Measurements from ENCODE around the gene HDAC8.
"Not testable (repeated sequence)": the region's sequence is repeated elsewhere in the genome, so short reads cannot be mapped to it uniquely, and the experiment has no call there.

Gene HDAC8

DNA sequence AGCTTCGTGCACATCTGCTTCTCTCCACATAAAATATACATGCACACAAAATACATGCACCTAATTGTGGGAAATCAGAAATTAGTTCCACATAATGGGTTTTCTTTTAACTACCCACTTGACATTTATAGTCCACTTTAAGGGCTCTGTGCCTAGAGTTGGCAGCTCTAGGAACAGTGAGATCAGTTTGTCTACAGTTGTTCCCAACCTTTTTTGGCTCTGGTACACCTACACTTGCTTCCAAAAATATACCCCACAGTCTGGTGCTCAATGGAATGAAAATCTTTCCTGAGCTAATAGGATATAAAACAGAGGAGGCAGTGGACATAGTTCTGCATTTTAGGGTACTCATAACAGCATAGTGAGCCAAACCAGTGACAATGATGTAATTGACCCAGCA lies 36.1 kb downstream of the HDAC8 start:
- no peak for DNase-seq (ENCODE audit: low read depth in 2 of 2)

DNA sequence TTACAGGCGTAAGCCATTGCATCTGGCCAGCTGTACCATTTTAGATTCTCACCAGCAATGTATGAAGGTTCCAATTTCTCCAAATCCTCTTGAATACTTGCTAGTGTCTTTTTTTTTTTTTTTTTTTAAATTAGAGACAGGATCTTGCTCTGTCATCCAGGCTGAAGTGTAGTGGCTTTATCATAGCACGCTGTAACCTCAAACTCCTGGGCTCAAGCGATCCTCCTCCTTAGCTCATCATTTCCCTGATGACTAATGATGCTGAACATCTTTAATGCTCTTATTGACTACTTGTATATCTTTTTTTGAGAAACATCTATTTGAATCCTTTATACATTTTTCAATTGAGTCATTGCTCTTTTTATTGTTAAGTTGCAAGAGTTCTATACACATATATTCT lies 40.3 kb downstream of the HDAC8 start:
- DNase-seq (ENCODE audit: low read depth in 2 of 2): no peak

DNA sequence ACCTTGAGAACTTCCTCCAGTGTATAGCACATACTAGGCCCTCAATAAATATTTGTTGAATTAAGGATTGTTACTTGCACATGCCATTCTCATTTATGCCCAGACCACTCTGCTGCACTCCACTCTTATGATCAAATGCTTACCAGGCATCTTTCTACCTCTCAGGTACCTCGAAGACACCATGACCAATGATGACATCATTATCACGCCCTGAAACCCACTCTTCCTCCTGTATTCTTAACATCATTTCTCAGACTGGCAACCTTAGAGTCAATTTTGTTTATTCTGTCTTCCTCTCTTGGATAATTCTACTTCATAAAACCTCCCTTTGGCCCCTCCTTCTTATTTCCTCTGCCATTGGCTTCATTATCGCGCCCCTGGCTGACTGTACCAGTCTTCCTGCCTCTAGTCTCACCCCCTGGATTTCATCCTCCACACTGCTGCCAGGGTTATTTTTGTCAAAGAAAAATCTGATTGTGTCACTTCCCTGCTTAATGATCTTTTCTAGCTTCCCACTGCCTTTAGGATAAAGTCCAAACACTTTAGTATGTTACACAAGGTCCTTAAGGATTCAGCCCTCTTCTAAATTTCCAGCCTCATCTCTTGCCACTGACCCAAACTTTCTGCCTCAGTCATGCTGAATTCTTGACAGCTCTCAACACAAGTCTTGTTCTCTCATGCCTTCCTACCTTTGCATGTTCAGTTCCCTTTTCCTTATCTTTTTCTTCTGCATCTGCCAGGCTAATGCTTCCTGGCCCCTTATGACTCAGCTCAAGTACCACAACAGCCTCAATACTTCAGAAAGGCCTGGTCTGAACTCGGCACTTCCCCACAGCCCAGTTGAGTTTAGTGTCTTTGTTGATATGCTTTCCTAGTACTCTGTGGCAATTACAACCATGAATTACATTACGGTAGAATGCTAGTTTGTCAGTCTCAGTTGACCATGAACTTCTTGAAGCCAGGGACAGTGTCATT lies 45.8 kb downstream of the HDAC8 start:
- no peak for DNase-seq (ENCODE audit: low read depth in 2 of 2)

DNA sequence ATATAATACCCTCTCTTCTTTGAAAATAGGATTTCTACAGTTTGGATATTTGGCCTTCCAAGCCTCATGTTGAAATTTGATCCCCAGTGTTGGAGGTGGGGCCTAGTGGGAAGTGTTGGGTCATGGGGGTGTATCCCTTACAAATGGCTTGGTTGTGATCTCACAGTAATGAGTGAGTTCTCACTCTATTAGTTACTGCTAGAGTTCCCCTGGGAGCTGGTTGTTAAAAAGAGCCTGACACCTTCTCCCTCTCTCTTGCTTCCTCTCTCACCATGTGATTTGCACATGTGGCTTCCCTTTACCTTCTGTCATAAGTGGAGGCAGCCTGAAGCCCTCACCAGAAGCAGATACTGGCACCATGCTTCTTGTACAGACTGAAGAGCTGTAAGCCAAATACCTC lies 73.9 kb downstream of the HDAC8 start:
- no peak for DNase-seq (ENCODE audit: low read depth in 2 of 2)

DNA sequence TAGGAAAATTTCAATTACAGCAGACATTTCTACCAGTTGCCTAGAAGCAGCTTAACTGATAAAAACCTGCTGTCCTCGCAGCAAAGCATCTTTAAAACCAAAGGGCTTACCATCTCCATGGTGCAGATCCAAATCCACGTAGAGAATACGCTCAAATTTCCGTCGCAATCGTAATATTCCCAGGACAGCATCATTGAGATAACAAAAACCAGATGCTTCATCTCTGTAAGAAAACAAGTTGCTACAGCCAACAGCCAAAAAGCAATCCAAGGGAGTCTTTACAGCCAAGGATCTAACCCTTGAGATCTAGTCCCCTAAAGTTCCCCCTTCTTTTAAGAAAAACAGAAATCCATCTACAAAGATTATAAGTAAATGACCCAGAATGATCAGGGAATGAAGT lies 77.6 kb downstream of the HDAC8 start:
- DNase-seq (ENCODE audit: low read depth in 2 of 2): no peak

DNA sequence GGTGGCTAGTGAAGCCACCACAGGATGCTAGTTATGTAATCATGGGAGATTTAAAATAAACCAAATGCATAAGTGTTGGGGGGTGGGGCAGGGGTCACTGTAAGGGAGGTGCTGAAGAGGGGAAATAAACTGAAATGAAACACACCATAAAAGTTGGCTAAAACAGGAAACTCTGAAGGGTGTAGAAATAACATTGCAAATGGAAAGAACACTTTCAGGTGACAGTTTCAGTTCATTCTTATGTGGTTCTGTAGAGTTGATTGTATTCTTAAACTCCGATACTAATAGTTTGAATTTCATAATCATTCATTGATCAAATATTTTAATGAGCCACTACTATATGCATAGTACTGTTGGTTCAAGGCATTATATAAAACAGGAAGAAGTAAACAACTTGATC lies 80.1 kb downstream of the HDAC8 start:
- no peak for DNase-seq (ENCODE audit: low read depth in 2 of 2)

DNA sequence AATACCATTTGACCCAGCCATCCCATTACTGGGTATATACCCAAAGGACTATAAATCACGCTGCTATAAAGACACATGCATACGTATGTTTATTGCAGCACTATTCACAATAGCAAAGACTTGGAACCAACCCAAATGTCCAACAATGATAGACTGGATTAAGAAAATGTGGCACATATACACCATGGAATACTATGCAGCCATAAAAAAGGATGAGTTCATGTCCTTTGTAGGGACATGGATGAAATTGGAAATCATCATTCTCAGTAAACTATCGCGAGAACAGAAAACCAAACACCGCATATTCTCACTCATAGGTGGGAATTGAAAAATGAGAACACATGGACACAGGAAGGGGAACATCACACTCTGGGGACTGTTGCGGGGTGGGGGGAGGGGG lies 82.4 kb downstream of the HDAC8 start:
- not testable (repeated sequence) for DNase-seq (ENCODE audit: low read depth in 2 of 2)

DNA sequence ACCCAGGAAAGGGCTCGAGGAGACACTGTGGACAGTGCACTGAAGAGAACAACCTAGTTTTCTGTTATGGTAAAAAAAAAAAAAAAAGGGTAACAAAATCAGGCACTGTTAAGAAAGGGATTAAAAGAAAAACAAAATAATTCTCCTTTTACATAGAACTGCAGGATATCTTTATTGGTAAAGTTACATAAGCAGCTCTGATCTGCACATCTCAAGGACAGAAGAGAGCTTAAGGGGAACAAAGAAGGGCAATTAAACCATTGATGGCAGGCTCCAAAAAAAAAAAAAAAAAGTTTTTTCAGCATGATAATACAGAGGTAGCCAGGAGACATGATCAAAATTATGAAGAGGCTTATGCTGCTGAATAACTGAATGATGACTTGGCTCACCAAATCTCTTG lies 85.0 kb downstream of the HDAC8 start:
- no peak for DNase-seq (ENCODE audit: low read depth in 2 of 2)

DNA sequence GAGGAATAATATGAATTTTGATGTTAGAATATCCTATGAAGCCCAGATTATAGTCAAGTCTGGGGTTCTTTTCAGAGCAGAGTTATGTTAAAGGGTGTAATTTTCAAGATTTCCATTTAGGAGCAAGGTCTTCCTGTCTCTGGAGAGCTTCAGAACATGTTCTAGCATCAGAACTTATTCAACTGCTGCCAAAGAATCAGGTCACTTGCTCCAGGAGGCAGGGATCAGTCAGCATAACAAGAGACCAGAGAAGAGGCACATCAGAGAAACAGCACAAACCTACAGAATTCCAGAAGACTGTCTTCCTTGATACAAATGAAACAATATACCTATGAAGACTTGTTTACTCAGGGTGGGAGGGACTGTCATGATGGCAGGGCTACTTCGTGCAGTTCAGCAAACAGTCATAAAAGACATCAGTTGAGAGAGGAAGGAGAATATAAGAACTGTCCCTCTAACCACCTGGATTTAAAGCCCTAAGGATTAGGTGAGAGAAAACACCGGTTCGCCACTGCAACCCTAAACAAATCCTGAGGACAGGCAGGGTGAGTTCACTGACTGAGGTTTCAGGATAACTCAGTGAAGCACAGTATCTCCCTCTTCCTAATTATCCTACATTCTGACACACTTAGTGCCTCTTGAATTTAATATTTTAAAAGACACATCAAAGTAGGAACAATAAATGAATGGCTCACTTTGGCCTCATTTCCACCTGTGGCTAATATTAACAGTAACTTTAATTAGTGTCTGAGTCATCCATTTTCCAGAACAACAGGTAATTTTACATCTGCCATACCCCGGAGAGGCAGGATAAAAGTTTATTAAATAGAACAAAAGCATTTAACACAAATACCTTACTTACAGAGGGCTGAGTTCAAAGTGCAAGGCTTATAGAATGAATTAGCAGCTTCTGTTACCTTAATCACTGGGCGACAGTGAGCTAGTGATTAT lies 93.0 kb downstream of the HDAC8 start:
- no peak for DNase-seq (ENCODE audit: low read depth in 2 of 2)

DNA sequence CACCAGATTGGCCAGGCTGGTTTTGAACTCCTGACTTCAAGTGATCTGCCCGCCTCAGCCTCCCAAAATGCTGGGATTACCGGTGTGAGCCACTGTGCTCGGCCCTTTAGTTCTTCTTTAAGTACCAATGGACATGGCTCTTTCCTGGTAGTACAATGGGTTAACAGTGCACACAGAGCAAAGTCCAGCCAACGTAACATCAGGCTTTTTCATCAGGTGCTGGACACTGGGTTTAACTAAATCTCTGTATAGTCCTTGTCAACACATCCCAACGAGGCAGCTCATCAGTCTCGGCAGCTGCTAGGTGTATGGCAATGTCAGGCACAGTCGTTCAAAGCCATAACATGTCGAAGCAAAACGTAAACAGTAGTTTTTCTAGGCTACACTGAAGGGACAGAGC lies 93.8 kb downstream of the HDAC8 start:
- no peak for DNase-seq (ENCODE audit: low read depth in 2 of 2)

DNA sequence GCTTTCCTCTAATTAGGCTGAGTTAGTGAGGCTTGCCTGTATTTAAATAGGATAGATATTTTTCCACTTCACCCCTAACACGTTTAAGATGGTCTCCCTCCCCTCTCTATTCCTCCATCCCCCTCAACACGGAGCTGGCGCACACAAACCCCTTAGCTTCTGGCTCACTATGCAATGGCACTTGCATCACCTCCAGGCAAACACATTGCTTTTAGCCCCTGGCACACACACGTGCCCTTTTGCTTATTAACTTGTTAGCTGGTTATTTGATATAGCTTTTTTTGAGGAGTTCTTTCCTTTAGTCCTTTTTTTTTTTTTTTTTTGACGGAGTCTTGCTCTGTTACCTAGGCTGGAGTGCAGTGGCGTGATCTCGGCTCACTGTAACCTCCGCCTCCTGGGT lies 94.3 kb downstream of the HDAC8 start:
- no peak for DNase-seq (ENCODE audit: low read depth in 2 of 2)

DNA sequence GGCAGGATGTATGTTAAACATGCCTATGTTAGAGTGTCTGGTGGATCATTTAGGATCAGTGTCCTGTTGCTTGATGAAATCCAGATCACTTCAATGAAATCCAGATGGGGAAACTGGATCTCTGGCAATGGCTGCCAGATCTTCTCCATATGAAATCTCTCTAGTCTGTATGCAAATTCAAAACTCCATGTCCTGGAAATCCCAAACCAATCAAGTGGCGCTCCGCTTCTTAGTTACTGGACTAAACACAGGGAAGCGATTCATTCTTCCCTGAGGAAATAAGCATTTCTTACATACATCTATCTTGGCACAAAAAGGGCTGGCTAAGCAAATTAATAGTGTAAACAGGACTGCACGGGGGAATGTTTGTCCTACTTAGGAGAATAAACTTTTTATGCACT lies 94.9 kb downstream of the HDAC8 start:
- no peak for DNase-seq (ENCODE audit: low read depth in 2 of 2)

DNA sequence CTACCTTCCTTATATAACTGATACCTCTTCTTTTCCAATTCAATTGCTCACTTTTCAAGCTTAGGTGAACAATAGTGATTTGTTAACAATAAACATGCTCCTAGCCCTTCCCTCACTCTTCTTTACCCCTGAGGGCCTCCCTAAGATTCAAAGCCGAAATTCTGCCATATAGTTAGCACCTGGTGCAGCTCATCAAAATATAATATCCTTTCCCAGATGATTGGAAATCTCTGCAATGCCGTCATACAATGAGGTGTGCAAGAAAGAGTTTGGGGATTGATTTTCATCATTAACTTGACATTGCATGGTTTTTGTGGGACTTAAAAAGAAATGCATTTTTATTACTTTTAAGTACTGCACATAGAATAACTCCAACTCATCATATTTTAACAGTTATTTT lies 95.3 kb downstream of the HDAC8 start:
- no peak for DNase-seq (ENCODE audit: low read depth in 2 of 2)

DNA sequence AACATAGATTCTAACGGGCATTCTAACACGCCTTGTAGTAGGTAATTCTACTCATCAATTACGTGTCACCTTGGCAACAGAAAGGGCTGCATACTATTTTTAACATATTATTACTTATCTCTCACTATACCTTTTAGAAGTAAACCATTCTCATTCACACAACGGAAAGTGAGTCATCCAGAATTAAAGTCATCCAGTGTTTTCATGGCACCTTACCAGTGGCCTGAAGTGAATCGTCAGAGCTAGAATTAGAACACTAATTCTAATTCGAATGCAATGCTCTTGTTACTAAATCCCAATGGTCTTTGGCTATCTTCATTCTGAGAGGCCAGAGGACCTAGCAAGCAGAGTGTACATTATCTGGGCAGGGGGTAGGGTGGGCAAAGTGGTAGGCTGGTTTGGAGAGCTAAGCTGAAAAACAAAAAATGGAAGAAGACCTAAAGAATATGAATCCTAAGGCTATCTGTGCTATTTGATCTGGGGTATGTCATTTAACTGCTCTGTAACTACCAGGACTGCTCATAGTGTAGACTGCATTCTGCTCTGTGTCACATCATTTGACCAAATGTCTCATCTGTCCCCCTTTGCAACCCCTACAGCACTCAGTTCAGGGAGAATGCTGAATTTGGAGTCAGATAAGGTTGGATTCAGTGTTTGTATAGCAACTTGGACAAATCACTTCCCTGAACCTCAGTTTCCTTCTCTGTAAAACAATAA lies 96.5 kb downstream of the HDAC8 start:
- DNase-seq (ENCODE audit: low read depth in 2 of 2): no peak

DNA sequence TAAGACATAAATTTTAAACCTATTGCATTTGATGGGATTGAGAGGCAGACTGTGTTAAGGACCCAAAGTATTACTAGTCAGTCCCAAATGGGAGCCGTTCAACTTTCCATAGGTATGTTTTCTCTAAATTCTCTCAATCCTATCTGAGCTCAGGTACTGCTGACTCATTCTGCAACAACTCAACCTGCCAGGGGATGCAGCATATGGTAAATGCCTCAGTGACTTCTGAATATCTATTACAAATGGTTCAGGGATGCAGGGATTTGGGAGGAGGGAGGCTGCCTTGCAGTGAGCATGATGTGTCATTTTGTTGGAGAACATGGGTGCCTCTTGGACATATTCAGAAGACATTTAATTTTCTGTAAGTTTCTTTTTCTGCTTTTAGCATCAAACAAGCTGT lies 97.3 kb downstream of the HDAC8 start:
- no peak for DNase-seq (ENCODE audit: low read depth in 2 of 2)

DNA sequence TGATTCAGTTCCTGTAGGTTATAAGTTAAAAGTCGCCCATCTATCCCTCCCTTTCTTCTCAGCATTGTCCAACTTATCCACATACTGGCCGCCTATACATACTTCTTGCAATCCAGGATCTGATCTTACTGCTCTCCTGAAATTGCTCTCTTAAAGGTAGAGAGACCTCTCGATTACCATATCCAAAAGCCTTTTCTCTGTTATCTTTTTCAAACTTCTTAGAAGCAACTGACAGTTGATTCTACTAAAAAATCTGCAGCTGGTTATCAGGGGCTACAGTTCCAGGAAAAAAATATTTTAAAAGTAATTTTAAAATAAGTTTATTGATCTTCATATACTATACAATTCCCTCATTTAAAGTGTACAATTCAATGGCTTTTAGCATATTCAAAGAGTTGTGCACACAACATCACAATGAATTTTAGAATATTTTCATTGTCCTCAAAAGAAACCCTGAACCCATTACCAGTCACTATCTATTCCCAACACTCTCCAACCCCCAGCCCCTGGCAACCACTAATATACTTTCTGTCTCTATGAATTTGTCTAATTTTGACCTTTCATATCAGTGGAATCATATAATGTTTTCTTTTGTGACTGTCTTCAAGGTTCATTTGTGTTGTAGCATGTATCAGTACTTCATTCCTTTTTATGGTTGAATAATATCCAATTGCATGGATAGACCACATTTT lies 102.0 kb downstream of the HDAC8 start:
- DNase-seq (ENCODE audit: low read depth in 2 of 2): no peak

DNA sequence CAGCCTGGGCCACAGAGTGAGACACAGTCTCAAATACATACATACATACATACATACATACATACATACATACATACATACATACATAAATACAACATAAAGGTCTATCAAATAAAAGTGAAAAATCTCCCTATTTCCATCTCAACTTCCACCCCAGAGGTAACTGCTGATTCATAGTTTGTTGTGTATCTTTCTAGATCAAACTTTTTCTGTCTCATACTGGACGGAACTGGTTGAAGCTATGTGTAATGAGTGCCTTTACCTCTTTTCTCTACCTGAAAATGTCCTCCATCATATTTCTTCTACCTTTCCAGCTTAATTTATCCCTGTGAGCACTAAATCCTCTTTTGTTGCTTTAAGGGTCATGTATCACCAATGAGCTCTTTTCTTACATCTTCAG lies 102.5 kb downstream of the HDAC8 start:
- DNase-seq (ENCODE audit: low read depth in 2 of 2): no peak

DNA sequence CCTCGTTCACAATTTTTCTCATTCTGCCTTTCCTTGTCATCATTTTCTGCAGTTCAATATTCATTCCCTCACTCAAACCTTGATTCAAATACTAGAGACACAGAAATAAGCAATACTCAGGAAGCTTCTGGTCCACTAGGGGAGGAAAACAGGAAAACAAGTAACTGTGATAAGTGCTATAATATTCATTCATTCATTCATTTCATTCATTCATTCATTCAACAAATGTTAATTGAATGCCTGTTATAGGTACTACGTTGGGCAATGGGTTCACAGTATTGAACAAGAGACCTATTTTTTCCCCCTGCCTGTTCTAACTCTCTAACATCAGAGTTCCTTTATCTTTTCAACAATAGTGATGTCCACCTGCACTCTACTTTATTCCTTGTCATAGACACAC lies 104.0 kb downstream of the HDAC8 start:
- DNase-seq (ENCODE audit: low read depth in 2 of 2): no peak

DNA sequence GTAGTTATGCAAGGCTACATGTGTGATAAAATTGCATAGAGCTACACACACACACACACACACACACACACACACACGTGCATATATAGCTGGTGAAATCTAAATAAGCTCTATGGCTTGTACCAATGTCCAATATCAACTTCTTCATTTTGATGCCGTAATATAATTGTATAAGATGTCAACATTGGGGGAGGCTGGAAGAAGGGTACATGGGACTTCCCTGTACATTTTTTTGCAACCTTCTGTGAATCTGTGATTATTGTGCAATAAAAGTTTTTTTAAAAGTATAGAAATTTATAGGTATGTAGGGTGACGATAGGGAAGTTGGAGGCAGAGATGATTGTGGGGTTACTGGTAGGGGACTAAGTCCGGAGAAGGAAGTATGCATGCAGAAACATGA lies 105.5 kb downstream of the HDAC8 start:
- no peak for DNase-seq (ENCODE audit: low read depth in 2 of 2)

DNA sequence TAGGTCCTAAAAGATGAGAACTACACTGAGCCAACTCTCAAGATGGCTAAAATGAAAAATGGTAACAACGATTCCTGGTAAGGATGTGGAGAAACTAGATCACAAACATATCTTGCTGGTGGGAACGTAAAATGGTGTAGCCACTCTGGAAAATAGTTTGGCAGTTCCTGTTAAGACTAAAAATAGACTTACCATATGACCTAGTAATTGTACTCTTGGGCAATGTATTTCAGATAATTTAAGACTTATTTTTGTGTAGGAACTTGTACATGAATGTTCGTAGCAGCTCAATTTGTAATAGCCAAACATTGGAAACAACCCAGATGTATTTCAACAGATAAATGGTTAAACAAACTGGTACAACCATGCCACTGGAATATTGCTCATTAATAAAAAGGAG lies 106.2 kb downstream of the HDAC8 start:
- DNase-seq (ENCODE audit: low read depth in 2 of 2): no peak

DNA sequence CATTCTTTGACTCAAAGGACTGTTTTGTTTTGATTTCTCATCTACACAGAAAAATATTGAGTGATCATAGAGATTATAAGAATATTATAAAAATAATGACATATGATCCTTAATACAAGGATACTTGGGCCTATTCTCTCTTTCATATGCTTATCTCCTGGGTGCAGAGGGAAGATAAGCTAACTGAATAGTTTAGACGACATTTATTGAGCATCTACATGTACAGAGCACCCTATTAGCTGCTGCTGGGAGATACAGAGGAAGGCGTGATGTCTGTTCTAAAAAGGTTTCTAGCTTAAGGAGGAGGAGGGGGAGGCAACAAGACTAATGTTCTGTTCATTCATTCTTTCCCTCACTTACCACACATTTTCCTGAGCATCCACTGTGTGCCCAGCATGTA lies 106.8 kb downstream of the HDAC8 start:
- no peak for DNase-seq (ENCODE audit: low read depth in 2 of 2)

Measured in stimulated activated CD4-positive, alpha-beta T cell treated with anti-CD3 and anti-CD28 coated beads, Interleukin-4, amount 100 ng/mL, for 48 hours (primary cell).